Inflammatory macrophage treated with lipopolysaccharide for 1 hour (primary cell): ENCODE data around the gene KRTAP10-11.
"Not testable (repeated sequence)": the region's sequence is repeated elsewhere in the genome, so short reads cannot be mapped to it uniquely, and the experiment has no call there.

Source experiments
- DNase-seq, 2 donors: peaks; one replicate each; pipeline ENCODE4 v3.0.0-alpha.2; 2020 to 2022

The KRTAP10-11 gene

GRCh38 chr21:44615911-44616590 lies 30.2 kb upstream of the KRTAP10-11 start:
- no peak for DNase-seq

- no peak for DNase-seq
These were observed 29.7 kb upstream of the KRTAP10-11 start for GRCh38 chr21:44616591-44616926.

GRCh38 chr21:44617071-44617501 lies 29.1 kb upstream of the KRTAP10-11 start:
- no peak for DNase-seq

- peak in 1 of 2 donors; percentile 8 for DNase-seq
These were observed 27.7 kb upstream of the KRTAP10-11 start for GRCh38 chr21:44618504-44618903.

- no peak for DNase-seq
These were observed 27.3 kb upstream of the KRTAP10-11 start for GRCh38 chr21:44618909-44619308.

GRCh38 chr21:44619886-44620285 lies 26.3 kb upstream of the KRTAP10-11 start:
- DNase-seq = no peak

GRCh38 chr21:44623575-44623974 lies 22.6 kb upstream of the KRTAP10-11 start:
- no peak for DNase-seq

- no peak for DNase-seq
These were observed 20.5 kb upstream of the KRTAP10-11 start for GRCh38 chr21:44625756-44626155.

- no peak for DNase-seq
These were observed 20.0 kb upstream of the KRTAP10-11 start for GRCh38 chr21:44626262-44626661.

- DNase-seq = no peak
These were observed 19.5 kb upstream of the KRTAP10-11 start, which contains the start of gene KRTAP10-9 for GRCh38 chr21:44626673-44627143. KRTAP10-9 (plus strand) TSS chr21:44627093; CDS start chr21:44627172, 79 bp downstream.

- DNase-seq = not testable (repeated sequence)
These were observed 18.9 kb upstream of the KRTAP10-11 start for GRCh38 chr21:44627181-44627822.

GRCh38 chr21:44627831-44628233 lies 18.4 kb upstream of the KRTAP10-11 start:
- not testable (repeated sequence) for DNase-seq

GRCh38 chr21:44628707-44629391 lies 17.4 kb upstream of the KRTAP10-11 start:
- DNase-seq = no peak

GRCh38 chr21:44630440-44630839 lies 15.8 kb upstream of the KRTAP10-11 start:
- no peak for DNase-seq

GRCh38 chr21:44632067-44632466 lies 14.1 kb upstream of the KRTAP10-11 start:
- DNase-seq = no peak

- no peak for DNase-seq
These were observed 9.8 kb upstream of the KRTAP10-11 start for GRCh38 chr21:44636209-44637017.

- no peak for DNase-seq
These were observed 9.0 kb upstream of the KRTAP10-11 start, which contains the start of gene KRTAP10-10 for GRCh38 chr21:44637018-44637850. KRTAP10-10 (plus strand) TSS chr21:44637356; CDS start chr21:44637418, 62 bp downstream.

GRCh38 chr21:44637851-44638348 lies 8.3 kb upstream of the KRTAP10-11 start:
- not testable (repeated sequence) for DNase-seq

GRCh38 chr21:44638506-44639330 lies 7.5 kb upstream of the KRTAP10-11 start:
- DNase-seq = not testable (repeated sequence)

GRCh38 chr21:44639331-44639655 lies 6.9 kb upstream of the KRTAP10-11 start:
- DNase-seq = no peak

- no peak for DNase-seq
These were observed 5.5 kb upstream of the KRTAP10-11 start for GRCh38 chr21:44640761-44641160.
